Renal pelvis (tissue), 4 donors: ENCODE results near the gene MRTFA. TPM values are rescaled to one million over a fixed set of nuclear protein-coding genes. Genes with fewer than 3 reads are reported as not detected.

Experiments used
- DNase-seq: peaks from one replicate; pipeline ENCODE4 v3.0.0-alpha.2; 2013
- polyA plus RNA-seq, 3 donors: library from polyadenylated mRNA; unstranded; fragments of 120-200 nt; gene quantifications; one replicate each; pipeline ENCODE4 v1.2.1, GENCODE V29; 2013; ENCODE audit not compliant: insufficient read length in 3 of 3

MRTFA gene
- polyA plus RNA-seq, 3 donors = 28.2 to 31.1 (median 28.5) TPM

GRCh38 chr22:40414311-40414710 is 222.2 kb downstream of the MRTFA start:
- DNase-seq = no peak

- DNase-seq = no peak
These were observed 222.6 kb downstream of the MRTFA start for GRCh38 chr22:40413873-40414272.

GRCh38 chr22:40412441-40412840 is 224.1 kb downstream of the MRTFA start:
- DNase-seq = no peak

- DNase-seq = no peak
These were observed 225.0 kb downstream of the MRTFA start for GRCh38 chr22:40411506-40411861.

GRCh38 chr22:40410731-40411505 is 225.6 kb downstream of the MRTFA start:
- DNase-seq = no peak

GRCh38 chr22:40410272-40410671 is 226.2 kb downstream of the MRTFA start:
- no peak for DNase-seq

GRCh38 chr22:40409613-40410113 is 226.9 kb downstream of the MRTFA start:
- DNase-seq = no peak

GRCh38 chr22:40408718-40409612 is 227.6 kb downstream of the MRTFA start:
- no peak for DNase-seq

GRCh38 chr22:40407831-40408717 is 228.4 kb downstream of the MRTFA start:
- no peak for DNase-seq

GRCh38 chr22:40407021-40407761 is 229.3 kb downstream of the MRTFA start:
- no peak for DNase-seq

GRCh38 chr22:40406063-40406890 is 230.2 kb downstream of the MRTFA start:
- no peak for DNase-seq

GRCh38 chr22:40405178-40406062 is 231.1 kb downstream of the MRTFA start:
- DNase-seq = no peak

- DNase-seq = no peak
These were observed 232.0 kb downstream of the MRTFA start for GRCh38 chr22:40404251-40405177.

- no peak for DNase-seq
These were observed 232.9 kb downstream of the MRTFA start for GRCh38 chr22:40403651-40404050.

- no peak for DNase-seq
These were observed 233.4 kb downstream of the MRTFA start for GRCh38 chr22:40403141-40403540.

- no peak for DNase-seq
These were observed 234.5 kb downstream of the MRTFA start for GRCh38 chr22:40401981-40402406.

- DNase-seq = no peak
These were observed 235.0 kb downstream of the MRTFA start for GRCh38 chr22:40401532-40401931.

GRCh38 chr22:40400159-40400558 is 236.4 kb downstream of the MRTFA start:
- no peak for DNase-seq
